Astrocyte (in vitro differentiated cells and primary cell): ENCODE measurements around the gene GPR137. TPM values are rescaled to one million over a fixed set of nuclear protein-coding genes. Genes with fewer than 3 reads are reported as not detected.

Source experiments
- DNase-seq: peaks from one replicate; pipeline ENCODE4 v3.0.0-alpha.2; 2010; ENCODE audit warnings: low read depth
- FAIRE-seq: peaks from 2 replicates; lab custom pipeline; 2011; peaks lifted over from hg19 to GRCh38; lab: Jason Lieb, UNC
- H2AFZ ChIP-seq: 2 replicates; pipeline ENCODE4 v1.6.0; 2012; ENCODE audit warnings: low read depth, low read length, inconsistent platforms
- H3K27ac ChIP-seq: 2 replicates; pipeline ENCODE4 v1.5.1; 2011; ENCODE audit warnings: low read depth, low read length, inconsistent platforms
- H3K27me3 ChIP-seq: 2 replicates; pipeline ENCODE4 v1.6.0; 2011; ENCODE audit warnings: low read length, inconsistent platforms; ENCODE audit not compliant: insufficient read depth
- H3K36me3 ChIP-seq: 2 replicates; pipeline ENCODE4 v1.5.1; 2011; ENCODE audit warnings: low read length, inconsistent platforms; ENCODE audit not compliant: insufficient read depth
- H3K4me1 ChIP-seq: 2 replicates; pipeline ENCODE4 v1.5.1; 2011; ENCODE audit warnings: low read length, inconsistent platforms; ENCODE audit not compliant: insufficient read depth
- H3K4me2 ChIP-seq: 2 replicates; pipeline ENCODE4 v1.6.0; 2012; ENCODE audit warnings: low read length, inconsistent platforms
- H3K4me3 ChIP-seq: 2 replicates; pipeline ENCODE4 v1.5.1; 2011; ENCODE audit warnings: low read depth, mild to moderate bottlenecking, low read length, inconsistent platforms; ENCODE audit not compliant: insufficient read depth
- H3K79me2 ChIP-seq: 2 replicates; pipeline ENCODE4 v1.6.0; 2012; ENCODE audit warnings: mild to moderate bottlenecking, low read length, inconsistent platforms; ENCODE audit not compliant: insufficient read depth
- H3K9ac ChIP-seq: 2 replicates; pipeline ENCODE4 v1.6.0; 2012; ENCODE audit warnings: mild to moderate bottlenecking, low read length, inconsistent platforms
- H3K9me3 ChIP-seq: 2 replicates; pipeline ENCODE4 v1.5.1; 2012; ENCODE audit warnings: low read depth, mild to moderate bottlenecking, low read length, inconsistent platforms; ENCODE audit not compliant: insufficient read depth
- H4K20me1 ChIP-seq: 2 replicates; pipeline ENCODE4 v1.6.0; 2012; ENCODE audit warnings: low read length, inconsistent platforms; ENCODE audit not compliant: insufficient read depth
- H3K27ac Mint-ChIP-seq: one replicate; pipeline ENCODE4 v1.8.0; 2021; ENCODE audit warnings: mild to moderate bottlenecking, mixed read lengths; ENCODE audit not compliant: unreplicated experiment
- H3K27me3 Mint-ChIP-seq: one replicate; pipeline ENCODE4 v1.8.0; 2021; ENCODE audit warnings: low read depth, mixed read lengths; ENCODE audit not compliant: unreplicated experiment
- H3K36me3 Mint-ChIP-seq: one replicate; pipeline ENCODE4 v1.8.0; 2021; ENCODE audit warnings: low read depth, mixed read lengths; ENCODE audit not compliant: unreplicated experiment
- H3K4me1 Mint-ChIP-seq: one replicate; pipeline ENCODE4 v1.8.0; 2021; ENCODE audit warnings: low read depth, mixed read lengths; ENCODE audit not compliant: unreplicated experiment
- H3K4me3 Mint-ChIP-seq: one replicate; pipeline ENCODE4 v1.8.0; 2021; ENCODE audit warnings: mild to moderate bottlenecking, moderate library complexity, mixed read lengths; ENCODE audit not compliant: unreplicated experiment
- H3K9me3 Mint-ChIP-seq: one replicate; pipeline ENCODE4 v1.8.0; 2021; ENCODE audit warnings: mild to moderate bottlenecking, mixed read lengths; ENCODE audit not compliant: unreplicated experiment
- EZH2 ChIP-seq: IDR thresholded peaks from 2 replicates; pipeline ENCODE4 v1.6.1; 2012; ENCODE audit warnings: mild to moderate bottlenecking, low read length, inconsistent platforms; ENCODE audit not compliant: insufficient read depth
- total RNA-seq: library from RNA; stranded (reverse); gene quantifications from 2 replicates; pipeline ENCODE4 v1.2.1, GENCODE V29; 2021
- TF ChIP-seq, protein P1 (sequence below): IDR thresholded peaks from 2 replicates; pipeline ENCODE4 v1.5.1; 2011; ENCODE audit warnings: low read depth, mild to moderate bottlenecking, inconsistent platforms, low read length, moderate library complexity; ENCODE audit not compliant: insufficient read depth

The GPR137 gene
- total RNA-seq, 1 donor from 2014 or later = 46.8 TPM

DNA sequence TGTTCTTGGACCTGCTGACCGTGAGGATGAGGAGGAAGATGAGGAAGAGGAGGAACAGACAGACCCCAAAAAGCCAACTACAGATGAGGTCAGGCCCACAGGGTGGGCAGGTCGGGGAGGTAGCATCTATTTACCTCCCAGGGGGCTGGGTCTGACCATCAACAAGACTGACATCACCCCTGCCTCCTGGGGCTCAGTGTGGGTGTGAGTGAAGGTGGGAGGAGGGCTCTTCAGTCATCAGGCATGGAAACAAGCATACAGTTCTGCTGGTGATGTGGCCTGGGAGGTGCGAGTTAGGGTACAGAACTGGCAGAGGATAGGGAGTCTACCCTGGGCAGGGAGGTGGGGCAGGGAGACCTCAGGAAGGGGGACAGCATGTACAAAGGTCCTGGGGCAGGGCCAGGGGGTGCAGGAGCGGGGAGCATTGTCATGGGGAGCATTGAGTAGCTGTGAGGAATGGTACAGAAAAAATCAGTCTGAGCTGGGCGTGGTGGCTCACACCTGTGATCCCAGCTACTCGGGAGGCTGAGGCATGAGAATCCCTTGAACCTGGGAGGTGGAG is 25.4 kb upstream of the GPR137 start:
- no peak overlapping the region for H3K9ac ChIP-seq
- no peak overlapping the region for H3K4me3 Mint-ChIP-seq
- peaks cover 2% of the 10 kb centered on the region for H3K9me3 Mint-ChIP-seq
- H3K4me2 ChIP-seq = no peak overlapping the region
- no peak for TF ChIP-seq EZH2
- peaks cover 29% of the 10 kb centered on the region for H3K36me3 Mint-ChIP-seq
- DNase-seq = no peak
- H3K27me3 Mint-ChIP-seq = no peaks in the 10 kb centered on the region
- no peaks in the 10 kb centered on the region for H3K79me2 ChIP-seq
- no peak for FAIRE-seq
- H3K27ac ChIP-seq = no peak overlapping the region
- H3K9me3 ChIP-seq = no peaks in the 10 kb centered on the region
- no peak overlapping the region for H3K4me3 ChIP-seq
- H2AFZ ChIP-seq = no peak overlapping the region
- H3K4me1 ChIP-seq = peaks cover 14% of the 10 kb centered on the region
- H3K4me1 Mint-ChIP-seq = peaks cover 11% of the 10 kb centered on the region
- H3K27me3 ChIP-seq = no peaks in the 10 kb centered on the region
- peaks cover 27% of the 10 kb centered on the region for H4K20me1 ChIP-seq
- H3K27ac Mint-ChIP-seq = no peak overlapping the region
- H3K36me3 ChIP-seq = peaks cover 21% of the 10 kb centered on the region

DNA sequence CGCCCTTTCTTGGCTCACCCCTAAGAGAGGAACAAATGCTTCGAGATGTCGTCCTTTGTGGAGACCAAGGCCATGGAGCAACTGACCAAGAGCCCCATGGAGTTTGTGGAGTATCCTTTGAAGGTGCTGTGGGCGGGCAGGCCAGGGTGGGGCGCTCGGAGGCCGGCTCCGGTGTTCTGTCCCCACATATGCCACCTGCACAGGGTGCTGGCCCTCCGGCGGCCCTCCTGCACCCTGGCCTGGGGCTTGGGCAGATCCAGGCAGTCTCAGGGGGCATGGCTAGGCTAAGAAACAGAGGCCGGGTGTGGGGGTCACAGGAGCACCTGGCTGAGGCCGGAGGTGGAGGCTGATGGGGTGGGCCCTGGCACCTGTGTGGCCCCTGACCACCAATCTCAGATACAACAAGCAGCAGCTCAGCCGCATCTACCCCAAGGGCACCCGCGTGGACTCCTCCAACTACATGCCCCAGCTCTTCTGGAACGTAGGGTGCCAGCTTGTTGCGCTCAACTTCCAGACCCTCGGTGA is 24.0 kb upstream of the GPR137 start:
- H4K20me1 ChIP-seq = peaks cover 34% of the 10 kb centered on the region
- H3K36me3 ChIP-seq = peaks cover 23% of the 10 kb centered on the region
- H3K4me3 Mint-ChIP-seq = no peak overlapping the region
- peaks cover 2% of the 10 kb centered on the region for H3K9me3 Mint-ChIP-seq
- no peak overlapping the region for H3K9ac ChIP-seq
- no peak overlapping the region for H3K4me2 ChIP-seq
- TF ChIP-seq EZH2 = no peak
- TF ChIP-seq, protein P1, sequence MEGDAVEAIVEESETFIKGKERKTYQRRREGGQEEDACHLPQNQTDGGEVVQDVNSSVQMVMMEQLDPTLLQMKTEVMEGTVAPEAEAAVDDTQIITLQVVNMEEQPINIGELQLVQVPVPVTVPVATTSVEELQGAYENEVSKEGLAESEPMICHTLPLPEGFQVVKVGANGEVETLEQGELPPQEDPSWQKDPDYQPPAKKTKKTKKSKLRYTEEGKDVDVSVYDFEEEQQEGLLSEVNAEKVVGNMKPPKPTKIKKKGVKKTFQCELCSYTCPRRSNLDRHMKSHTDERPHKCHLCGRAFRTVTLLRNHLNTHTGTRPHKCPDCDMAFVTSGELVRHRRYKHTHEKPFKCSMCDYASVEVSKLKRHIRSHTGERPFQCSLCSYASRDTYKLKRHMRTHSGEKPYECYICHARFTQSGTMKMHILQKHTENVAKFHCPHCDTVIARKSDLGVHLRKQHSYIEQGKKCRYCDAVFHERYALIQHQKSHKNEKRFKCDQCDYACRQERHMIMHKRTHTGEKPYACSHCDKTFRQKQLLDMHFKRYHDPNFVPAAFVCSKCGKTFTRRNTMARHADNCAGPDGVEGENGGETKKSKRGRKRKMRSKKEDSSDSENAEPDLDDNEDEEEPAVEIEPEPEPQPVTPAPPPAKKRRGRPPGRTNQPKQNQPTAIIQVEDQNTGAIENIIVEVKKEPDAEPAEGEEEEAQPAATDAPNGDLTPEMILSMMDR = no peak
- H3K4me1 Mint-ChIP-seq = peaks cover 11% of the 10 kb centered on the region
- no peaks in the 10 kb centered on the region for H3K9me3 ChIP-seq
- H3K79me2 ChIP-seq = no peaks in the 10 kb centered on the region
- peaks cover 28% of the 10 kb centered on the region for H3K36me3 Mint-ChIP-seq
- DNase-seq = no peak
- H3K4me1 ChIP-seq = peaks cover 19% of the 10 kb centered on the region
- H2AFZ ChIP-seq = no peak overlapping the region
- H3K27ac Mint-ChIP-seq = no peak overlapping the region
- FAIRE-seq = no peak
- H3K27ac ChIP-seq = no peak overlapping the region
- H3K4me3 ChIP-seq = no peak overlapping the region
- no peaks in the 10 kb centered on the region for H3K27me3 Mint-ChIP-seq
- H3K27me3 ChIP-seq = no peaks in the 10 kb centered on the region

DNA sequence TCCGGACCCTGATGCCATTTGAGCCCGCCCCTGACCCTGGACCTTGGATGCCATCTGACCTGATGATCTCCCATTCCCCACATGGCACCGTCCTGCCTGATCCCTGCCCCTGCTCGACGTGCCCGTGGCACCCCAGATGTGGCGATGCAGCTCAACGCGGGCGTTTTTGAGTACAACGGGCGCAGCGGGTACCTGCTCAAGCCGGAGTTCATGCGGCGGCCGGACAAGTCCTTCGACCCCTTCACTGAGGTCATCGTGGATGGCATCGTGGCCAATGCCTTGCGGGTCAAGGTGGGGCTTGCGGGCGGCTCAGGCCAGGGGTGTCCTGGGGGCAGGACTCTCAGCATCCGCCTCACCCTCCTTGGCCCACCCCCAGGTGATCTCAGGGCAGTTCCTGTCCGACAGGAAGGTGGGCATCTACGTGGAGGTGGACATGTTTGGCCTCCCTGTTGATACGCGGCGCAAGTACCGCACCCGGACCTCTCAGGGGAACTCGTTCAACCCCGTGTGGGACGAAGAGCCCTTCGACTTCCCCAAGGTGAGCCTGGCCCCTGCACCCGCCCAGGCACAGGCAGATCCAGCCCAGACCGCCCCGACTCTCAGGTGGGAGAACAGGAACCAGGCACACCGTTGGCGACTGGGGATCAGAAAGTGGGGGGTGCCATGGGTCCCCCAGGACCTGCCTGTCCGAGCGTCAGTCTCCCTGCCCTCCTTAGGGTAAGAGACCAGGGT is 23.2 kb upstream of the GPR137 start:
- Mint-ChIP-seq H3K9me3 (peaks cover 2% of the 10 kb centered on the region), H3K4me1 (peaks cover 11% of the 10 kb centered on the region), H3K4me3 (no peak overlapping the region), H3K27me3 (no peaks in the 10 kb centered on the region), H3K36me3 (peaks cover 28% of the 10 kb centered on the region), H3K27ac (peak overlapping the region; percentile 91)
- H4K20me1 ChIP-seq = peaks cover 34% of the 10 kb centered on the region
- no peak for DNase-seq
- no peaks in the 10 kb centered on the region for H3K79me2 ChIP-seq
- peak overlapping the region; percentile 36 for H3K4me2 ChIP-seq
- H3K36me3 ChIP-seq = peaks cover 21% of the 10 kb centered on the region
- no peaks in the 10 kb centered on the region for H3K27me3 ChIP-seq
- H3K9me3 ChIP-seq = no peaks in the 10 kb centered on the region
- peak overlapping the region; percentile 47 for H3K9ac ChIP-seq
- no peak for TF ChIP-seq EZH2
- peak overlapping the region; percentile 34 for H3K27ac ChIP-seq
- H2AFZ ChIP-seq = no peak overlapping the region
- peaks cover 19% of the 10 kb centered on the region for H3K4me1 ChIP-seq
- no peak for FAIRE-seq
- no peak overlapping the region for H3K4me3 ChIP-seq
